ENCODE results near the gene PRR15. TPM values are rescaled to one million over a fixed set of nuclear protein-coding genes. Genes with fewer than 3 reads are reported as not detected.
A peak's percentile ranks its signal among the peaks of the same experiment; 100 is the strongest.

The PRR15 gene
- total and polyA plus RNA-seq, 2 of the 8 experiments (the other 6 are each of a cell fraction or from before 2014, with no cell fraction given) = 4.9 to 7.9 TPM

DNA sequence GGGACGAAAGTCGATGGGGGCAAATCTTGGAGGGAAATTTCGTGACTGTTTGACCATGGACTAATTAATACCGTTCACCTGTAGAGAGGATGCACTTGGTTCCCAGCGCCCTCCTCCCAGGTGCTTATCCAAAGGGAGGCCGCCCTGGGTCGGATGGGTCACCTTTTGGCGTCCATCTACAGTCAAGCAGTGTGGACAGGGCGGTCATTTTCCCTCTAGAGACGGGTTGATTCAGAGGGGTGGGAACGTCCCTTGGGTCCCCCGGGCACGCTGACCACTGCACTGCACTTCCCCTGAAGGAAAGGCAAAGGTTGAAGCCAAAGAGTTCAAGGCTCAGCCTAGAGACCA lies 2.0 kb downstream of the PRR15 start:
- FAIRE-seq (no peak), DNase-seq (ENCODE audit: low read depth in 1 of 2, low spot score in 2 of 2) (no peak)
- Histone ChIP-seq H2BK5ac (ENCODE audit: low read depth, low read length) (no peak overlapping the region), H3K79me1 (ENCODE audit: low read depth, low read length) (no peaks in the 10 kb centered on the region), H2BK120ac (replicated peaks; ENCODE audit: low read depth, low read length) (no peak overlapping the region), H3K9ac (replicated peaks in 1 of 4; ENCODE audit: extremely low read depth in 1 of 4, low read depth in 3 of 4, low read length in 3 of 4) (no peak overlapping the region), H3K79me2 (ENCODE audit: control insufficient read depth in 1 of 2, insufficient read depth in 2 of 2, low read length in 2 of 2) (no peaks in the 10 kb centered on the region), H4K8ac (ENCODE audit: extremely low read depth, insufficient read depth, low read length) (peak overlapping the region; percentile 52; the same call in 1 of the 2 replicates), H2BK20ac (ENCODE audit: low read length) (no peak overlapping the region), H2BK12ac (ENCODE audit: low read depth, low read length) (peak overlapping the region; percentile 71; the same call in 1 of the 2 replicates), H3K4ac (replicated peaks; ENCODE audit: insufficient read length, low read depth, low read length) (no peak overlapping the region), H4K20me1 (replicated peaks in 1 of 2; ENCODE audit: control insufficient read depth in 1 of 2, insufficient read depth in 2 of 2, low read length in 2 of 2) (no peaks in the 10 kb centered on the region), H3K4me3 (ENCODE audit: extremely low read depth in 1 of 4, insufficient read depth in 2 of 4, low read depth in 3 of 4, low read length in 4 of 4) (peak overlapping the region; percentile 72 to 96 (median 84); a peak in 7 of 8 replicates), H3K4me2 (ENCODE audit: insufficient read depth in 1 of 2, low read depth in 2 of 2, low read length in 2 of 2) (peak overlapping the region; percentile 92 to 100), H3K23me2 (ENCODE audit: low read depth, low read length) (peaks cover 22% of the 10 kb centered on the region), H4K91ac (replicated peaks; ENCODE audit: insufficient read length, low read length) (peak overlapping the region; percentile 90), H3K56ac (replicated peaks; ENCODE audit: insufficient read length, low read depth, low read length) (peak overlapping the region; percentile 3), H3K14ac (ENCODE audit: insufficient read length) (no peak overlapping the region), H2BK15ac (ENCODE audit: low read length) (peak overlapping the region; percentile 90; the same call in 1 of the 2 replicates), H3K9me3 (ENCODE audit: insufficient read depth in 2 of 2, low read depth in 1 of 2, low read length in 1 of 2) (no peaks in the 10 kb centered on the region), H2AFZ (ENCODE audit: low read length) (no peak overlapping the region), H3K27me3 (replicated peaks in 1 of 4; ENCODE audit: control insufficient read depth in 3 of 4, extremely low read depth in 1 of 4, insufficient read depth in 3 of 4, low read length in 3 of 4) (peaks cover 0 to 23% (median 23%) of the 10 kb centered on the region in 4 experiments; a peak in 6 of 7 replicates), H3K18ac (ENCODE audit: extremely low read depth, low read length) (peak overlapping the region; percentile 80), H2AK5ac (ENCODE audit: low read depth, low read length) (no peak overlapping the region), H3K27ac (ENCODE audit: low read depth, low read length) (no peak overlapping the region), H3K23ac (ENCODE audit: insufficient read length) (no peak overlapping the region), H4K5ac (ENCODE audit: insufficient read length, low read depth, low read length) (no peak overlapping the region), H3K36me3 (ENCODE audit: control insufficient read depth in 2 of 4, insufficient read depth in 4 of 4, low read length in 3 of 4) (peaks cover 0 to 3% (median 0%) of the 10 kb centered on the region in 4 experiments; a peak in 1 of 8 replicates), H3K4me1 (replicated peaks in 1 of 4; ENCODE audit: control insufficient read depth in 3 of 4, insufficient read depth in 4 of 4, low read length in 3 of 4) (peaks cover 2 to 22% (median 11%) of the 10 kb centered on the region in 4 experiments)
- ChIA-PET CTCF (ENCODE audit: partially characterized antibody) (interaction anchor here (0.7 kb wide), 1 partner anchor 69 kb away, joined by 3 read pairs; no protein-coding TSS in a partner anchor), POLR2A (ENCODE audit: partially characterized antibody) (interaction anchor here (0.8 to 1.2 kb wide), 3 partner anchors 9 to 676 kb away, joined by 3 to 4 read pairs (median 3); no protein-coding TSS in a partner anchor)
- TF ChIP-seq KDM1A (IDR thresholded peaks at IDR 0.05; ENCODE audit: borderline replicate concordance, low read length) (peak; percentile 56; the same call in 1 of the 2 replicates), BCL11A (IDR thresholded peaks at IDR 0.05; ENCODE audit: low read depth in 2 of 2, low read length in 2 of 2) (no peak), TAF7 (optimal IDR thresholded peaks at IDR 0.05; ENCODE audit: borderline replicate concordance, low read depth, low read length) (no peak)
- WGBS, 2 experiments (ENCODE audit: extremely low coverage in 1 of 2, insufficient coverage in 1 of 2, insufficient read length in 1 of 2, insufficient replicate concordance in 2 of 2, low coverage in 1 of 2, low lambda C conversion rate in 2 of 2, missing lambda C conversion rate in 1 of 2) = 28% methylated on average over 13 of the region's 13 CpGs; no CpG with 5 or more reads in 1 of the 2 experiments

Data from H1 (cell line).